Activated T-cell treated with anti-CD3 and anti-CD28 coated beads for 24 hours (primary cell): Measurements from ENCODE around the gene BAHCC1.
"Not testable (repeated sequence)": the region's sequence is repeated elsewhere in the genome, so short reads cannot be mapped to it uniquely, and the experiment has no call there.

ENCODE experiments used
- DNase-seq: peaks from one replicate; pipeline ENCODE4 v3.0.0-alpha.2; 2020; ENCODE audit warnings: low read depth

Gene BAHCC1

GRCh38 chr17:81413497-81414135 is 18.4 kb downstream of the BAHCC1 start:
- DNase-seq: no peak

- DNase-seq: no peak
Observed at GRCh38 chr17:81414756-81415516, 19.7 kb downstream of the BAHCC1 start.

GRCh38 chr17:81415681-81416080 is 20.4 kb downstream of the BAHCC1 start:
- no peak for DNase-seq

GRCh38 chr17:81416612-81417011 is 21.4 kb downstream of the BAHCC1 start:
- no peak for DNase-seq

- DNase-seq: no peak
Observed at GRCh38 chr17:81417049-81417878, 22.0 kb downstream of the BAHCC1 start.

GRCh38 chr17:81417879-81418709 is 22.8 kb downstream of the BAHCC1 start:
- no peak for DNase-seq

- DNase-seq: no peak
Observed at GRCh38 chr17:81418710-81419318, 23.6 kb downstream of the BAHCC1 start.

GRCh38 chr17:81419319-81419885 is 24.1 kb downstream of the BAHCC1 start:
- DNase-seq: no peak

- DNase-seq: no peak
Observed at GRCh38 chr17:81419886-81420768, 24.9 kb downstream of the BAHCC1 start.

GRCh38 chr17:81420769-81421462 is 25.7 kb downstream of the BAHCC1 start:
- DNase-seq: no peak

GRCh38 chr17:81422776-81423697 is 27.8 kb downstream of the BAHCC1 start:
- no peak for DNase-seq

GRCh38 chr17:81423698-81424071 is 28.4 kb downstream of the BAHCC1 start:
- DNase-seq: no peak

- no peak for DNase-seq
Observed at GRCh38 chr17:81424151-81425017, 29.1 kb downstream of the BAHCC1 start.

- not testable (repeated sequence) for DNase-seq
Observed at GRCh38 chr17:81425041-81425440, 29.8 kb downstream of the BAHCC1 start.

GRCh38 chr17:81425716-81426392 is 30.6 kb downstream of the BAHCC1 start:
- not testable (repeated sequence) for DNase-seq

GRCh38 chr17:81426393-81427172 is 31.3 kb downstream of the BAHCC1 start:
- DNase-seq: no peak
